Astrocyte of the hippocampus (primary cell): ENCODE results near the gene BABAM2.
A peak's percentile ranks its signal among the peaks of the same experiment; 100 is the strongest.
"Not testable (repeated sequence)": the region's sequence is repeated elsewhere in the genome, so short reads cannot be mapped to it uniquely, and the experiment has no call there.

Source experiments
- DNase-seq: peaks from one replicate; pipeline ENCODE4 v3.0.0; 2011; ENCODE audit warnings: low read depth, low spot score

BABAM2 gene

DNA sequence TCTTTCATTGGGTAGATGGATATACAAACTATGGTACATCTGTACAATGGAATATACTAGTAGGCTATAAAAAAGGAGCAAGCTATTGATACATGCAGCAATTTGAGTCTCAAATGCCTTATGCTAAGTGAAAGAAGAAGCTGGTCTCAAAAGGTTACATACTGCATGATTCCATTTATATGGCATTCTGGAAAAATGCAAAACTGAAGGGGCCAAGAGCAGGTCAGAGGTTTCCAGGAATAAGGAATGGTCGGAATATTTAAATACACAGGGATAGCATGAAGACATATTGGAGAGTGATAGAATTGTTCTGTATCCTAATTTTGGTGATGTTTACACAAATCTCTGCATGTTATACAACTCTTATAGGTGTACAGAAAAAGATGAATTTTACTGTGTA lies 85.8 kb downstream of the BABAM2 start:
- DNase-seq, result no peak

DNA sequence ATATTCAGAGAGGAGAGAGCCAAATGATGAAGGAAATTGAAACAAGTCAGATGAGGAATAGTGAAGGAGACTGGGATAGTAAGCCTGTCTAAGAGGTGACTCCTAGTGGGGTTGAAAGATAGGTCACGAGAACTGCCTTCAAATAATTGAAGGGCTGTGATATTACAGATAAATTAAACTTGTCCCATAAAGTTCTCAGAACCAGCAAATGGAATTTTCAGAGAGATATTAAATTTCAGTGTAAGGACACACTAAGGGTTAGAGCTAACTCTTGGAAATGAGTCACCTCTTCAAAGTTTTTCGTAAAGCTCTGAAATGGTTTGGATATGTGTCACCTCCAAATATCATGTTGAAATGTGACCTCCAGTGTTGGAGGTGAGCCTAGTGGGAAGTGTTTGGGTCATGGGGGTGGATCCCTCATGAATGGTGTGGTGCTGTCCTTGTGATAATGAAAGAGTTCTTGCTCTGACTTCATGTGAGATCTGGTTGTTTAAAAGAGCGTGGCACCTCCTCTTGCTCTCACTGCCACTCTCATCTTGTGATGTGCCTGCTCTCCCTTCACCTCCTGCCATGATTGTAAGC lies 87.3 kb downstream of the BABAM2 start:
- DNase-seq, result peak; percentile 75

DNA sequence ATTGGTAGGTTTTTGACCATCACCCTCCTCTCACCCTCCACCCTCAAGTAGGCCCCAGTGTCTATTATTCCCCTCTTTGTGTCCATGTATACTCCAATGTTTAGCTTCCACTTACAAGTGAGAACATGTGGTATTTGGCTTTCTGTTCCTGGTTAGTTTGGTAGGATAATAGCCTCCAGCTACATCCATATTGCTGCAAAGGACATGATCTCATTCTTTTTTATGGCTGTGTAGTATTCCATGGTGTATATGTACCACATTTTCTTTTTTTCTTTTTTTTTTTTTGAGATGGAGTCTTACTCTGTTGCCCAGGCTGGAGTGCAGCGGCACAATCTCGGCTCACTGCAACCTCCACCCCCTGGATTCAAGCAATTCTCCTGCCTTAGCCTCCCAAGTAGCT lies 88.2 kb downstream of the BABAM2 start:
- not testable (repeated sequence) for DNase-seq

DNA sequence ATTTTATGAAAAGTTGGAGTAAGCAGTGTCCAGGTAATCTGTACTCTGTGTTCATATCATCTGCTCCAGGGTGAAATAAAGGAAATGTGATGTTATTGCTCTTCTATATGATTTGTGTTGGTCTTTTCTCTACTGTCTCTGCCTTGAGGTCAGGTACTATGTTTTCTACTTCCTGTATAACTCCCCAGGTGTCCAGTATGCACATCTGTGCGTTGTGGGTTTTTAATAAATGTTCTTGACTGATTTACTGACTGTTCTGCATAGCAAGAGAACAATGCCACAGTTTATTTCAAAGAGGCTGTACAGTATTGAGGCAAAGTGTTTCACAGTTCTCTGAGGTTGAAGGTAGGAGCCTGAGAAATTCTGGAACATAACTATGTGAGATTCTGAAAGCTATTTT lies 89.7 kb downstream of the BABAM2 start:
- no peak for DNase-seq

DNA sequence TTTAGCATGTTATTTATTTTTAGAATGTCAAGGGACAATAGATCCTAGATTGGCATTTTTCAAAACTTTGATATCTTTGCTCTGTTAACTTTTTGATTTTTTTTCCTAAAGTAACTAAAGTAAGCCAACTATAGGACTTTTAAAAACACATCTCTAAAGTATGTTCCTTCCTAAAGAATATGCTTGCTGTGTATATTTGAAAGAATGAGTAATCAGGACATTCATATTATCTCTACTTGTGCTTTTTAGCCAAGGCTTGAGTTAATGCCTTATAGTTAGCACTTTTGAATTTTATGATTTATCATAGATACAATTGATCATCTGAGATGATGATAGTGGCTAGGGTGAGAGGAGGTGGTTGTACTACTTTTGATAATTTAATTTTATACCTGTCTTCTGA lies 93.6 kb downstream of the BABAM2 start:
- DNase-seq, result no peak

- DNase-seq, result no peak
Observed at GRCh38 chr2:27988306-27988705, 97.8 kb downstream of the BABAM2 start.

DNA sequence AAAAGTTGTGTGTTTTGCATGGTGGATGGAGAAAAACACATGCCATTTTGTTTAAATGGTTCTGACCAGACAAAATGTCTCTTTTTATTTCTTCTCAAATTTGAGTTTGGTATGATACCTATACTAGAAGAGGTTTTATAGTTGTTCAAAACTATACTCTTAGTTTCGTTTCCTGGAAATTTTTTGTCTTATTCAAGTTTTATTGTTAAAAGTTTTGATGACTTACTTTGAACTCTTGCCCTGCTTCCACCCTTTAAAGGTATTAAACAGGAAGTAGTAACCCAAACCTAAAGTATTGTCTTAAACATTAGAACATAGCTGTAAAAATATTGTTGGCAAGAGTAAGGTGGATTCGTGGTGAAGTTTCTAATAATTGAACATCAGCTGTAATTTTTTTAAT lies 98.2 kb downstream of the BABAM2 start:
- DNase-seq, result no peak

- DNase-seq, result peak; percentile 77
Observed at GRCh38 chr2:27989149-27989548, 98.6 kb downstream of the BABAM2 start.

DNA sequence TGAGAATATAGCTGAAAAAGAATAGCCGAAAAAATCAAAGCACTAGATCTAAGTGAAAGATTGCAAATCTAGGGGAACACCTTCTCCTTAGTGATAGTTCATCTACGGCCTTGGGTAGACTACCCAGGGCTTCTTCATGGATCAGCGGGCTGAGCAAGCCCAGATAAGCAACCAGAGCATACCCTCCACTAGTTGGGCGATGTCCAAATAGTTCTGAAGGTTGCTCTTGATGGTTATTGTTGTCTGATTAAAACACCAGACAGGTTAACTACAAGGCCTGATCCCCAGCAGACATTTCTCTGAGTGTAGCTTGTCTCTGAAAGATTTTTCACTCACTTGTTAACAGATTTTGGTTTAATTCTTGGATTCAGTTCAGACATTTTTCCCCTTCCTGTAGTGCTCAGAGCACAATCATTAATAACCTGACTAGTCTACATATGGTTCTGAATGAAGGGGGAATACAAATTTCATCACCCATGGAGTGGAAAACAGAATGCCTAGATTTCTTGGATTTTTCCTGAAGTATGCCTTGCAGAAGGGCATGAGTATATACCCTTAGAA lies 99.6 kb downstream of the BABAM2 start:
- DNase-seq, result peak; percentile 30

- DNase-seq, result no peak
Observed at GRCh38 chr2:27991146-27991545, 100.6 kb downstream of the BABAM2 start.

GRCh38 chr2:27992787-27993401 lies 102.4 kb downstream of the BABAM2 start:
- DNase-seq, result peak; percentile 79

GRCh38 chr2:27993402-27993787 lies 102.9 kb downstream of the BABAM2 start:
- no peak for DNase-seq

- DNase-seq, result no peak
Observed at GRCh38 chr2:27993950-27994728, 103.6 kb downstream of the BABAM2 start.

DNA sequence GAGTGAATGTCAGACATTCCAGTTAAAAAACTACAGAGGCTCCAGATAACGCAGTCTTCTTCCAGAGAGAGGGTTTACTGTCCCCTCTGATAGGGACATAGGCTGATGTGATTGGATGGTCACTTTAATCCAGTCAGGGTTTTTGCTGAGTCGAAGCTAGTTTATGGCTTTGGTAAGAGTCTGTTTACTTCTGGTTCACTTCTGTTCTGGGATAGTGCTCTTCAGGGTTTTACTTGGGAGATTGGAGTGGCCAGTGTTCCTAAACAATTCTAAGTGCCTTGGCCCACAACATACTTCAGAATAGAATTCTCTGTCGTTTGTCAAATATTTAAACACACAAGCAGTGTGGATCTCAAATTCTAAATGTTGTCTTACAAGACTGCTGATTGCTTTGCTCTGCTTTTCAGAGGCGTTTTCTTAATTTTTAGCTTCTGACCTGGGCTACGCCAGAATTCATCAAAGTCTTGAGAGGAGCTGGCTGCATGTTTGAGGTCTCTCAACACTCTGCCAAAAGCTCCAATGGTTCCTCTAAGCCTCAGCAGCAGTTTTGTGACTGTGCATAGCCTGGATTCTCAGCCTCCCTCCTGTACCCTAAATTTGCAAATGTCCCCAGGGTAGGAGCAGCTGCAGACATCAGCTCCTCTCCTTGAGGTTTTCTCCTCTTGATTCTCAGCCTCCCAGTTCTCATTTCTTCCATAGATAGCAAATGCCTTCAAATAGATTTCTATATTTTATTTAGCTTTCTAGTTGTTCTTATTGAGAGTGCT lies 105.8 kb downstream of the BABAM2 start:
- DNase-seq, result no peak

GRCh38 chr2:28000287-28000686 lies 109.8 kb downstream of the BABAM2 start:
- DNase-seq, result no peak

DNA sequence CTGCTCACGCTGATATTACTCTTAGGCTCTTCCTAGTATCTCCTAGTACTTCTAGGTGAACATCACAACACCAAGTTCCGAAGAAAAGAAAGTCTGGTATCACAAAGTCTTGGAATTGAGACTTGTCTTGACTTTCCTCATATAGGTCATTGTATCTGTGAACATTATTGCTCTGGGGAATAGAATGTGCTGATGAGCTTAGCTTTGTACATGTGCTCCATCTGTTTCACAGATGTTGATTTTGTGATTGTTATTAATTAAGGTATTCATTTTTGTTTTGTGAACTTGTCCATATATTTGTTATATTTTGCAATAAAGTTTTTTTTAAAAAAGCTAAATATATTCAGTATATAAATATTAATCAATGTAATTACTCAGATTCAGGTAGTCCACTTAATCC lies 111.7 kb downstream of the BABAM2 start:
- no peak for DNase-seq

DNA sequence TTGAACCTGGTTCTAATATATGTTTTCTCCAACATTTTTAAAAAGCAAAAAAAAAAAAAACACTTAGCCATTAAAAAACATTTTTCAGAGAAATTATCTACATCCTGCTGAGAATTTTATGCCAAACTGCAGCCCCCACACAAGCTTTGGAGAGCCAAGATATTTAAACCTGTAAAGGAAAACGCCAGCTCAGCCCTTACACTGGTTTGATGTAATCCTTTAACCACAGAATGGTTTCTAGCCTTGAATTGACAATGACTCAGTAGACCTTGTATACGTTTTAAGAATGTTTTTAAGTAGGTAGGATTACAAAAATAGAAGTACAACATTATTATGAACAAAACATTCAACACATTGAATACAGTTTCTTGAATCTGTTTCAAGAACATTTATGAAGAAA lies 113.6 kb downstream of the BABAM2 start:
- peak; percentile 80 for DNase-seq

DNA sequence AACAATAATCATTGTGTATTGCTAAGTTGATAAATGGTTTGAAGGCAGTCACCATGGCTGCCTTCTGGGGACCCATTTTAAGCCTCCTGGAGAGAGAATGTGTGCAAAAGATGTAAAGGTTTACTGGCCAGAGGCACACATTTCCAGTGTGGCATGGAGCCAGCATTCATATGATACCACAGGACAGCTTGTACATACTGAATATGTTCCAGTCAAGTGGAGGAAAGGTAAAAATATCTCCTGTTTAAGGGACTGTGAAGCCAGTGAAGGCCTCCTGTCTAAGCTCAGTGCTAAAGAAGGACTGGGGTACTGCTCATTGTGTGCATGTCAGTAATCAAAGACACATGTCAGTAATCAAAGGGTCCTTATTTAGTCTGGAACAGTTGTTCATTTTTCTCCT lies 119.2 kb downstream of the BABAM2 start:
- DNase-seq, result peak; percentile 20

DNA sequence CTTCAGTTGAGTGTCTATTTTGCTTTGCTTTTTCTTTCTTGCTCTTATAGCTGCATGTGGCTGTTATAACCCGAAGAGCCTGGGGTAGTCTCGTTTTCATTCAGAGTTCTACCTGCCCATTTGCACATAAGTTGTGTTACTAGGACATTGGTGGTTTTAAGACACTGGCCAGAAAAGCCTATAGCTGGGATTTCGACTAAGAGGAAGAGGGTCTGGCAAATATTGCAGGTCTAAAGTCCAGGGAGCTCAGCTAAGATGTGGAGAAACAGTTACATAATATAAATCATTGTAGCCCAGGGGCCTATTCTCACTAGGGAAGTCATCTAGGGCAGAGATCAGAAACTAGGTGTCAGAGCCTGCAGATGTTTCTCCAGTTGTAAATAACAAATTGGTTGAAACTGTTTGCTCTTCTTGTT lies 120.8 kb downstream of the BABAM2 start:
- DNase-seq, result no peak

DNA sequence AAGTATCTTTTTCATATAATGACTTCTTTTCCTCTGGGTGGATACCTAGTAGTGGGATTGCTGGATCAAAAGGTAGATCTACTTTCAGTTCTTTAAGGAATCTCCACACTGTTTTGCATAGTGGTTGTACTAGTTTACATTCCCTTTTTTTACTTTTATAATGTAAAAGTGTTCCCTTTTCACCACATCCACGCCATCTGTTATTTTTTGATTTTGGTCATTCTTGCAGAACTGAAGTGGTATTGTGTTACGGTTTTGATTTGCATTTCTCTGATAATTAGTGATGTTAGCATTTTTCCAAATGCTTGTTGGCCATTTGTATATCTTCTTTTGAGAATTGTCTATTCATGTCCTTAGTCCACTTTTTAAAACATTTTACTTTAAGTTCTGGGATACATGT lies 127.9 kb downstream of the BABAM2 start:
- DNase-seq, result not testable (repeated sequence)

- not testable (repeated sequence) for DNase-seq
Observed at GRCh38 chr2:28019521-28019920, 129.0 kb downstream of the BABAM2 start.

GRCh38 chr2:28021898-28022297 lies 131.4 kb downstream of the BABAM2 start:
- DNase-seq, result no peak
